Ecto neural progenitor cell (in vitro differentiated cells): Measurements from ENCODE around the gene RAB33B.
"Not testable (repeated sequence)": the region's sequence is repeated elsewhere in the genome, so short reads cannot be mapped to it uniquely, and the experiment has no call there.

Experiments used
- DNase-seq: peaks from one replicate; pipeline ENCODE4 v3.0.0-alpha.2; 2018; ENCODE audit warnings: low spot score

The RAB33B gene

GRCh38 chr4:139454111-139455045 is at the start of gene RAB33B:
TSS of gene RAB33B (plus strand) at chr4:139454121. CDS start at chr4:139454196, 75 bp downstream.
- no peak for DNase-seq

- no peak for DNase-seq
These were observed 43.6 kb upstream of the RAB33B start for GRCh38 chr4:139410312-139410711.

DNA sequence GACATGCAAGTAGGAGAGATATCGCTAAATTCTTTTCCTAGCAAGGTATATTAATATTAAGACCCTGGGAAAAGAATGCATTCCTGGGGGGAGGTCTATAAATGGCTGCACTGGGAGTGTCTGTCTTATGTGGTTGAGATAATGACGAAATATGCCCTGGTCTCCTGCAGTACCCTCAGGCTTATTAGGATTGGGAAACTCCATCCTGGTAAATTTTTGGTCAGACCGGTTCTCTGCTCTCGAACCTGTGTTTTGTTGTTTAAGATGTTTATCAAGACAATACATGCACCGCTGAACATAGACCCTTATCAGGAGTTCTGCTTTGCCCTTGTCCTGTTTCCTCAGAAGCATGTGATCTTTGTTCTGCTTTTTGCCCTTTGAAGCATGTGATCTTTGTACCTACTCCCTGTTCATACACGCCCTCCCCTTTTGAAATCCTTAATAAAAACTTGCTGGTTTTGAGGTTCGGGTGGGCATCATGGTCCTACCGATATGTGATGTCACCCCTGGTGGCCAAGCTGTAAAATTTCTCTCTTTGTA is 39.2 kb upstream of the RAB33B start:
- not testable (repeated sequence) for DNase-seq

GRCh38 chr4:139416073-139416673 is 37.7 kb upstream of the RAB33B start:
- no peak for DNase-seq

GRCh38 chr4:139419388-139419914 is 34.5 kb upstream of the RAB33B start:
- DNase-seq, result no peak

DNA sequence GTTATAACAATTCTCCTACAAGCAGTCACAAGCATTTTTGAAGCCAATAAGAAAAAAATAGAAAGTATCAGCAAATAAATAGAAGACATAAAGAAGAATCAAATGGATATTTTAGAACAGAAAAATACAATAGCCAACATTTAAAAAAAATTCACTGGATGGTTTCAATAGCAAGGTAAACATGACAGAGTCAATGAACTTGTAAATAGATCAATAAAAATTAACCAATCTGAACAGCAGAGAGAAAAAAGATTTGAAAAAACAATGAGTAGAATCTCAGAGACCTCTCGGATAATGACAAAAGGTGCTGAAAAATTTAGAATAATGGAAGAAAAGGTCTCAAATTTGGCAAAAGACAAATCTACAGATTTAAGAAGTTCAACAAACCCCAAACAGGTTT is 33.3 kb upstream of the RAB33B start:
- no peak for DNase-seq

- no peak for DNase-seq
These were observed 17.8 kb upstream of the RAB33B start for GRCh38 chr4:139436122-139436521.

GRCh38 chr4:139438141-139438540 is 15.8 kb upstream of the RAB33B start:
- DNase-seq, result no peak

- DNase-seq, result no peak
These were observed 12.9 kb upstream of the RAB33B start for GRCh38 chr4:139441029-139441428.

- DNase-seq, result no peak
These were observed 10.3 kb upstream of the RAB33B start for GRCh38 chr4:139443661-139444060.

GRCh38 chr4:139444881-139445280 is 9.0 kb upstream of the RAB33B start:
- not testable (repeated sequence) for DNase-seq

GRCh38 chr4:139447078-139447477 is 6.8 kb upstream of the RAB33B start:
- DNase-seq, result not testable (repeated sequence)

- no peak for DNase-seq
These were observed 3.3 kb upstream of the RAB33B start for GRCh38 chr4:139450586-139450985.

DNA sequence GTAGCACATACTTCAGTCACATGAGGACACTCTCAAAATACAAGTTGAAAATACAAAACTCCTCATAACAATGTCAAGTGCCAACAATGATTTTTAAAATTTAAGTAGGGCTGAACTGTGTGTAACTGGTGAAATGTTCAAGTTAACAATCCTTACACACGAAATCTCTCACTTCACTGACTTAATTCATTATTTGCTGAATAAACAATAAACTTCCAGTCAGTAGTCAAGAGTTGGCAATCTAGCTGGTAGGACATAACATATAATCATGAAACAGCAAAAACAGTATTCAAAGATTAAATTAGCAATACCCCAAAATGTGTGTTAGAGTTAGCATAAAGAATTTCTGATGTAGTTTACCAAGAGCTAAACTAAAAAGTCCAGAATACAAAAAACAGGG is 1.9 kb upstream of the RAB33B start:
- no peak for DNase-seq

GRCh38 chr4:139453041-139453370 is 915 bp upstream of the RAB33B start:
- DNase-seq, result no peak

DNA sequence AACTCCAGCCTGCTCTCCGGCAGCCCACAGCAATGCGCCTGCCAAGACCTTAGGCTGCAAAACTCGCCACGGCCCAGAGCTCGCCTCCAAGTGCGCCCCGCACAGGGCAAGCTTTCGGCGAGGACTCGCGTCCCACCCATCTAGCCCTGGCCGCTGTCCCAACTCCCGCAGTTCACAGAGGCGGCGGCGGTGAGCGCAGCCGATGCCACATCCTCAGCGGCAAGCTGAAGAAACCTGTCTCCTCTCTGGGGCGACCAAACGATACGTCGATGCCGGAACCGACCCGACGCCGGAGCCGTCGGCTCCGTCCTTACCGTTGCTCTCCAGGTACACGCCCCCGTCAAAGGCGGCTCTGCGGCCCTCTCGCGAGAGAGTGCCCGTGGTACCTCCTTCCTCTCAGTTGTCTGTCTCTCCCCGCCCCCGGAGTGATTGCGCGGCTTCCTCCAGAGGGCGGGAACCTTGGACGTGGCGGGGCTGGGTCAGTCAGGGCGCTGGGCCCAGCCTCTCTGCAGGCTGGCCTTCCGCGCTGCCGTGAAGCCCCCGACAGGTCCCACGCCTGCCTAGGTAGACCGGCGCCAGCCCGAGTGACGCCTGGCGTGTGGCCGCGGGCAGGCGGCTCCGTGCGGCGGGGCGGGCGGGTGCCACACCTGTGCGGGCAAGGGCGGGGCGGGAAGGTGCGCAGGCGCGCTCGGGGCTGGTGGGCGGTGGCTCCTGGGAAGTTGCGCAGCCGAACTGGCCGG is 380 bp upstream of the RAB33B start:
- peak; percentile 96 for DNase-seq

DNA sequence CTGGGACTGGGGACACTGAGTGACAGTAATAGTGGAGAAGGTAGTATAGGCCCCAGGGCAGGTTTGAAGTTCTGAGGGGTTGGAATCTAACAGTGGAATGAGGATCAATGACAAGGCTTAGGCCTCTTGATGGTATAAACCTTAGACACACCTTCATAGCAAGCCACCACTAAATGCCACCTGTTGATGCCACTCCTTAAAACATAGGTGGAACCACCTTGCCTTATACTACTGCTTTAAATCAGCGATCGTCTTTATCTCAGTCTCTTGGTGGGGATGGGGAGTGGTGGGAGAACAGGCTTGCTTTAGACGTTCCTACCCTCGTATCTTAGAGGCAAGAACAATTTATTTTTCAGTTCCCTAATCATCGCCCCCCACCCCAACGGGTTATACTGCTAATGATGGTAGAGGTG is 1.2 kb downstream of the RAB33B start:
- no peak for DNase-seq

- DNase-seq, result no peak
These were observed 3.4 kb downstream of the RAB33B start for GRCh38 chr4:139457318-139457717.

- DNase-seq, result no peak
These were observed 4.6 kb downstream of the RAB33B start for GRCh38 chr4:139458543-139458942.

GRCh38 chr4:139458999-139459398 is 5.1 kb downstream of the RAB33B start:
- no peak for DNase-seq

DNA sequence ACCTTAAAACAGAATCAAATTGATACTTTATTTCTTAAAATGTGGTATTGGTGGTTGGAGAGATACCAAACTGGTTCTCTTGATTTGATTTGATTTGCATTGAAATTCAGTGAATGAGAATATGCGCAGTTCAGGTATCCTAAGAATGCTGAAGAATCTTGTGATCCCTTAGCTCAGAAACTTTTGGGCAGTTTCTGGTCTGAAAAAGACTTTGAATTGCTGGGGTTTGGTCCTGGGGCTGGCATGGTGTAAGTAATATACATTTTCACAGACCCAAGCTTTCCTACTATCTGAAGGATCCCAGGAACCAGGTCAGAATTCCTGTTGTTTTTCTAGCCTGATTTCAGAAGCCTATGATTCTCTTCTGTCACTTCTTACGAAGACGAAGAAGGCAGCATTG is 6.6 kb downstream of the RAB33B start:
- no peak for DNase-seq

- no peak for DNase-seq
These were observed 7.2 kb downstream of the RAB33B start for GRCh38 chr4:139461022-139461628.
